D721Med (cell line): Measurements from ENCODE around the gene TFPI2.

ENCODE experiments used
- DNase-seq: peaks from one replicate; pipeline ENCODE4 v3.0.0; 2011; ENCODE audit warnings: low spot score; ENCODE audit not compliant: insufficient read length
- FAIRE-seq: peaks from 2 replicates; lab custom pipeline; 2011; peaks lifted over from hg19 to GRCh38; lab: Jason Lieb, UNC
- CTCF ChIP-seq: IDR thresholded peaks from 2 replicates; pipeline ENCODE4 v1.5.1; 2012; ENCODE audit warnings: mild to moderate bottlenecking, control low read depth; ENCODE audit not compliant: insufficient read depth; ENCODE audit errors: missing control alignments

Gene TFPI2

GRCh38 chr7:93861325-93861949 is 29.1 kb downstream of the TFPI2 start:
- DNase-seq = no peak
- no peak for FAIRE-seq
- no peak for TF ChIP-seq CTCF

- FAIRE-seq (no peak), DNase-seq (no peak)
- no peak for TF ChIP-seq CTCF
These were observed 30.3 kb downstream of the TFPI2 start for GRCh38 chr7:93860261-93860660.

GRCh38 chr7:93858857-93859256 is 31.7 kb downstream of the TFPI2 start:
- DNase-seq = no peak
- no peak for TF ChIP-seq CTCF
- no peak for FAIRE-seq

- FAIRE-seq = no peak
- no peak for DNase-seq
- no peak for TF ChIP-seq CTCF
These were observed 34.2 kb downstream of the TFPI2 start for GRCh38 chr7:93856323-93856722.

- FAIRE-seq = no peak
- no peak for DNase-seq
- TF ChIP-seq CTCF = no peak
These were observed 34.8 kb downstream of the TFPI2 start for GRCh38 chr7:93855797-93856196.

- FAIRE-seq (no peak), DNase-seq (no peak)
- no peak for TF ChIP-seq CTCF
These were observed 36.1 kb downstream of the TFPI2 start for GRCh38 chr7:93854480-93854879.

- no peak for DNase-seq
- TF ChIP-seq CTCF = no peak
- FAIRE-seq = no peak
These were observed 39.0 kb downstream of the TFPI2 start for GRCh38 chr7:93851536-93851935.
